NCI-H1694 (cell line): ENCODE measurements around the gene ADARB2.
"Not testable (repeated sequence)": the region's sequence is repeated elsewhere in the genome, so short reads cannot be mapped to it uniquely, and the experiment has no call there.

Experiments
- DNase-seq: peaks from one replicate; lab custom pipeline; 2025; lab: John Stamatoyannopoulos, UW

The ADARB2 gene

GRCh38 chr10:1463971-1464370, 273.4 kb downstream of the ADARB2 start:
- not testable (repeated sequence) for DNase-seq

DNA sequence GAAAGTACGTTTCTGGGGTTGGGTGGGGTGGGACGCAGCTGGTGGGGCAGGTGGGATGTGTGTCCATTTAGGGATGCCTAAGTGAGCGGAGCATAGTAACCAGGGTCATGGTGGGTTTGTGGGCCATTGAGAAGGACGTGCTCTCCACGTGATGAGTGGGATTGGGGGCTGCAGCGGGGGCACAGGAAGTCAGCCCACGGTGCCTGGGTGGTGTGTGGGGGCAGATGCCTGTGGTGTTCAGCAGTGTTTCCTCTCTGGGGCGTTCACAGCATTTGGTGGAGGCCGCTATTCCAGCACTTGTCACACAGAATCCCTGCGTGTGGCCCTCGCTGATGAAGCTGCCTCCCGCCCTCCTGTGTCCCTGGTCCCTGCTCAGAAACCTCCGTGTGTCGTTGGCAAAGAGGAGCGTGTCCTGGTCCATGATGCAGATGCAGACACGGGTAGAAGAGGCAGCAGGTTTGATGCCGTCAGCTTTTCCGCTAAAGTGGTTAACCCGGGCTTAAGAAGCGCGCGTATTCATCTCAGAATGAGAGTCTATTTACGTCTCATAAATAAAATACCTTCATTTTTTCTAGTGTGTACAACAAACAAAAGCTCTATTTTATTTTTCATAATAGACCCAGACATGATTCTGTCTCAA, 274.2 kb downstream of the ADARB2 start:
- DNase-seq, result no peak

- DNase-seq, result no peak
Measured at GRCh38 chr10:1462521-1462920, 274.8 kb downstream of the ADARB2 start.

DNA sequence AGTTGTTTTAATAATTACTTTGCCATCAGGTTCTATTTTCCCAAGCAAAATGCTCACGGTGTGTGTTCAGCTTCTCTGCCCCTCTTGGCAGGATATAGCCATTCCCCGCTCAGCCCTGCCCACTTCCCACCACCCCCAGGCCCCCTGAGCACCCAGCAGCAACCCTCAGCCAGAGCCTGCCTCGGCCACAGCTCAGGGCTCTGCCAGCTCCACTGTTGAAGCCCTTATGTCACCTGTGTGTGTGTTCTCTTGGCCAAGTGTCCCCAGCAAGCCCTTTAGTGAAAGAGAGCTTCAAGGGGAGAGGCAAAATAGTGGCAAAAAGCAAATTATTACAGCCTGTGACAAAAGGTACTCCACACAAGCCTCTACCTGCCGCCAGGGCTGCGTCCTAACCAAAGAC, 275.3 kb downstream of the ADARB2 start:
- no peak for DNase-seq

- DNase-seq, result no peak
Measured at GRCh38 chr10:1461016-1461415, 276.3 kb downstream of the ADARB2 start.

GRCh38 chr10:1459664-1460063, 277.7 kb downstream of the ADARB2 start:
- not testable (repeated sequence) for DNase-seq

DNA sequence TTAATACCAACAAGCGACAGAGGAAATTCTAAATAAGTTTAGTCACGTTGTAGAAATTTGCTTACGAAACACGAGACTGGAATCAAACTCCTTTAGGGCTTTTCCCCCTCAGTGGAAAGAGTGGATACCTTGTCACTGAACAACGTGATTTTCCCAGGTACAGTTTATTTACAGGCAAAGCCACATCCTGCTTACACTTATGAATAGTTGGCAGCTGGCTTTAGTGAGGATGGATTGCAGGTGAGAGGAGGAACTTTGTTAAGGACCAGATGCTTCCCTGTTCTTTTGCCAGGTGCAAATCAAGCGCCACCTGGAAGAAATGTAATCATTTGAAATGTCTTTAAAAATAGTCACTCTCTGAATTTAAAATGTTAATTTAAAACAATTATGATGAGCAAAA, 282.4 kb downstream of the ADARB2 start:
- DNase-seq, result no peak

DNA sequence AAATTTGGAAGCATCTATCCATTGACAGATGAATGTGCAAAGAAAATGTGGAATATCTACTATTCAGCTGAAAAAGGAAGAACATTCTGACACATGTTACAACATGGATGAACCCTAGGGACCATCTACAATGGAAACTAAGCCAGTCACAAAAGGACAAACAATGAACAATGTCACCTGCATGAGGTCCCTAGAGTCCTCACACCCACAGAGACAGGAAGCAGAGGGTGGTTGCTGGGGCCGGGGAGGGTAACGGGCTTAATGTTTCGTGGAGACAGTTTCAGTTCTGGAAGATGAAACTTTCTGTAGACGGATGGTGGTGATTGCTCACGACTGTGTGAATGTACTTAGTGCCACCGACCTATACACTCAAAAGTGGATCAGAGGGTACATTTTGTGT, 282.9 kb downstream of the ADARB2 start:
- no peak for DNase-seq

- no peak for DNase-seq
Measured at GRCh38 chr10:1452777-1453176, 284.5 kb downstream of the ADARB2 start.

GRCh38 chr10:1451941-1452340, 285.4 kb downstream of the ADARB2 start:
- DNase-seq, result no peak

- DNase-seq, result no peak
Measured at GRCh38 chr10:1451362-1451888, 285.9 kb downstream of the ADARB2 start.

- DNase-seq, result no peak
Measured at GRCh38 chr10:1449572-1450205, 287.6 kb downstream of the ADARB2 start.

GRCh38 chr10:1449021-1449420, 288.3 kb downstream of the ADARB2 start:
- no peak for DNase-seq

DNA sequence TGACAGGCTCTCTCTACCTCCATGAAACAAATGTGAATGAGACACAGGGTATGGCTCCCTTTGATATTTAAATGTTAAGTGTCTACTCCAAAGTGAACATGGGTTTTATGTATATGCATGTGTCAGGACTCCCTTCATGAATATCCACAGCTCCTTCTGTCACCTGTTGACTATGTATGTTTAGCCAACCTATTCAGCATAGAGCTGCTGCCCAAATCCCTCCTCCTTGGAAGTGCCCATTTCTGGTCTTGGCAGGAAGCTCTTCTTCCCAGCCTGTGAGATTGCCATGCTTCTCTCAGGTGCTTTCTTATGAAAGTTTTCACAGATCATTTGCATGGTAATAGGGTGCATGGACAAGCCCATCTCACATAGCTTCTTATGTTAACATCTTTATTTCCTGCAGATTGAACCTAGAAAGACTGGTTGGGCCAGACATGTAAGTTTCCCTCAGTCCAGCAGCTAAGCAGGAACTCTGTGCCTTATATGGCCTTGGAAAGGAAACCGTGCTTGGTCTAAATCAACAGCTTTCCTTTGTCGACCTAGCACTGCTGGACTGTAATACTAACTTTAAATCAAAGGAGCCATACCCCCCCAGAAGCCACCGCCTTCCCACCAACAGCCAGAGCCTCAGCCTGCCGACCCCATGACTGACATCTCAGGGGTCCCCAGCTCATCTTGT, 288.9 kb downstream of the ADARB2 start:
- DNase-seq, result no peak

- no peak for DNase-seq
Measured at GRCh38 chr10:1444826-1445225, 292.5 kb downstream of the ADARB2 start.

- no peak for DNase-seq
Measured at GRCh38 chr10:1440897-1441296, 296.4 kb downstream of the ADARB2 start.

DNA sequence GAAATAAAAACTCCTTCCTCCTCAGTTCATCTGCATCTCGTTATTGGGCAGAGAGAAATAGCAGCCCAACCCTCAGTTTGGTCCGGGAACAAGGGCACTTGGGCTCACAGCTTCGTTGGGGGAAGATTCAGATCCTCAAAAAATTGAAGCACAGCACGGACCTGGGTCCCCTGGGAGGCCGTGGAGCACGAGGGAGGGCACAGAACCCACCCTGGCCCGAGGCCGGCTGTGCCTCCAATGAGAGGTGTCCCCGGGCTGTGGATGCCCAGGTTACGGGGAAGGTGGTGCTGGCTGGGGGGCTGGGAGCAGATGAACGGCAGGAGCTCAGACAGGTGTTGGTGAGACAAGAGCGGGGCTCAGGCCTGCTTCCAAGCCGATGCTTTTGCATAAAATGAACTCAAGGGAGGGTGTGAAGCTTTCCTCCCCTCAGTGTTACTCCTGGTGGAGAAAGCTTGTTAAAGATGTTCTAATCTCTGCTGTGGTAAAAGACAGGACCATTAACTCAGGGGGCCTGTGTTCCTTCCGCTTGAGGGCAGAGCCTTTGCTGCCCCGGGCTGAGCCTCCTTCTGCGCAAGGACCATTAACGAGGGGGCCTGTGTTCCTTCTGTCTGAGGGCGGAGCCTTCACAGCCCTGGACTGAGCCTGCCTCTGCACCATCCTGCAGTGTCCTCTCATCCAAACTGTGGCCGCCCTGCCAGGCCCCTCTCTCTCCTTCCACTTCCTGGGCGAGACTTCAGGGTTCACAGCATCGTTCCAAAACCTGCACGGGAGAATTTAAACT, 302.2 kb downstream of the ADARB2 start:
- DNase-seq, result no peak

GRCh38 chr10:1434202-1434601, 303.1 kb downstream of the ADARB2 start:
- no peak for DNase-seq

DNA sequence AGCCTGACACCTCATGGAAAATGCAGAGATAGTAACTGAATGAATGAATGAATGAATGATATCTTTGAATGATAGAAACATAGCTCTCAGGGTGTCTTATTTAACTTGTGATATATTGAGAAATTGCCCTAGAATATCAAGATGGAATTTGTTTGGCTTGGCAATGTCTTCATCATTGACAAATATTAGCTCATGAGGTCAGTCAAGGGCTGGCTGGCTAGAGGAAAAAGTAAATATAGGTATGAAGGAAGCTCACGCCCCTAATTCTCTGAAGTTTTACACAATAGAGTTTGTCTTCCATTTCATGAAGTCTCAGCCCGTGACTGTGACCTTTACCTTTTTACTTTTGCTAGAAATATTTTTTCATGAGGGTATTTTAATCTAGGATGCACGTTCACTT, 305.2 kb downstream of the ADARB2 start:
- DNase-seq, result no peak

GRCh38 chr10:1431229-1431628, 306.1 kb downstream of the ADARB2 start:
- no peak for DNase-seq

- not testable (repeated sequence) for DNase-seq
Measured at GRCh38 chr10:1427521-1428186, 309.7 kb downstream of the ADARB2 start.

- DNase-seq, result no peak
Measured at GRCh38 chr10:1426786-1427185, 310.5 kb downstream of the ADARB2 start.
